ENCODE data around the gene GRPEL2. TPM values are rescaled to one million over a fixed set of nuclear protein-coding genes. Genes with fewer than 3 reads are reported as not detected.
A peak's percentile ranks its signal among the peaks of the same experiment; 100 is the strongest.

The GRPEL2 gene
- total RNA-seq, 2 experiments from 2014 or later: 43.8 to 49.4 TPM

DNA sequence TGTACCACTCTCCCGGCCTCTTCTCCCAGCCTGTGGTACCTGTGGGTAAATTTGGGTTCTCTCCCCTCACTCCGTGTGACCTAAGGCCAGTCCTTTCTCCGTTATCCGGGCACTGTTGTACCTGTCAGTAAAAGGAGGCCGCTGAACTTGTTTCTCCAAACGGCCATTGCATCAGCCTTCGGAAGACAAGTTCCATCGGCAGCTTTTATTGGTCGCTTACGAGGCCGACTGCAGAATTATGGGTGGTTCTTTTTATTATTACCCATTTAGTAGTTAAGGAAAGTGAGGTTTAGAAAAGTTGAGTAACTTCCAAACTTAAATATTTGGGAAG, 558 bp downstream of the GRPEL2 start:
- Mint-ChIP-seq H3K4me3 (peak overlapping the region; percentile 81), H3K27me3 (no peaks in the 10 kb centered on the region)
- CTCF ChIA-PET: interaction anchor here (0.6 to 8.4 kb wide), 9 partner anchors 10 to 507 kb away, joined by 3 to 63 read pairs (median 5); partner anchors contain the start of gene PCYOX1L

DNA sequence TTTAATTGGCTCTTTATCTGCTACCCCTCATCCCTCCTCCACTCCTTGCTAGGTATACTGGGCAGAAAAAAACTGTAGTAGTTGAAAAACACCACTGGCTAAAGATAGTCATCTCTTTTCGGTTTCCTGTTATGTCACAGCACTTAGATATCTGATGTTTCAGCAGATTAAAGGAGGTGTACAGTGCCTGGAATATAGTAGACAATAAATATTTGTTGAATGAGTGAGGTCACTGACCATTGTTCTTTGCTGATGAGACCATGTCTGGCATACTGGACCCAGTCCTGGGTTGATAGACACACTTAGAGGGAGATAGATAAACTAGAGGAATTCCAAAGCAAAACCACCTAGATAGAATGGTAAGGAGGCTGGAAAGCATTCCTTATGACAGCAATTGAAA, 3.2 kb downstream of the GRPEL2 start:
- H3K4me3 Mint-ChIP-seq: peak overlapping the region; percentile 81
- no peak for DNase-seq
- ChIA-PET CTCF (interaction anchor here (1.0 to 8.4 kb wide), 3 partner anchors 9 to 18 kb away, joined by 5 to 63 read pairs (median 6); partner anchors contain the start of gene PCYOX1L), POLR2A (interaction anchor here (1.0 to 10.8 kb wide), 4 partner anchors 8 to 203 kb away, joined by 3 to 445 read pairs (median 5); partner anchors contain the start of genes CSNK1A1 and PCYOX1L)
- peaks cover 78% of the 10 kb centered on the region for H3K36me3 Mint-ChIP-seq (ENCODE audit: low read depth)
- H3K4me1 Mint-ChIP-seq: peaks cover 75% of the 10 kb centered on the region
- H3K27me3 Mint-ChIP-seq: no peaks in the 10 kb centered on the region
- H3K9me3 Mint-ChIP-seq: no peaks in the 10 kb centered on the region
- peak overlapping the region; percentile 87 for H3K27ac Mint-ChIP-seq

More for the DNA sequence above, 558 bp downstream of the GRPEL2 start:
- peaks cover 54% of the 10 kb centered on the region for H3K36me3 Mint-ChIP-seq (ENCODE audit: low read depth)
- H3K9me3 Mint-ChIP-seq: no peaks in the 10 kb centered on the region
- POLR2A ChIA-PET: interaction anchor here (0.7 to 10.8 kb wide), 13 partner anchors 10 to 519 kb away, joined by 3 to 445 read pairs (median 9); partner anchors contain the start of genes ADRB2, CSNK1A1, PCYOX1L and PPARGC1B
- peaks cover 53% of the 10 kb centered on the region for H3K4me1 Mint-ChIP-seq
- H3K27ac Mint-ChIP-seq: peak overlapping the region; percentile 87
- DNase-seq: peak; percentile 33

DNA sequence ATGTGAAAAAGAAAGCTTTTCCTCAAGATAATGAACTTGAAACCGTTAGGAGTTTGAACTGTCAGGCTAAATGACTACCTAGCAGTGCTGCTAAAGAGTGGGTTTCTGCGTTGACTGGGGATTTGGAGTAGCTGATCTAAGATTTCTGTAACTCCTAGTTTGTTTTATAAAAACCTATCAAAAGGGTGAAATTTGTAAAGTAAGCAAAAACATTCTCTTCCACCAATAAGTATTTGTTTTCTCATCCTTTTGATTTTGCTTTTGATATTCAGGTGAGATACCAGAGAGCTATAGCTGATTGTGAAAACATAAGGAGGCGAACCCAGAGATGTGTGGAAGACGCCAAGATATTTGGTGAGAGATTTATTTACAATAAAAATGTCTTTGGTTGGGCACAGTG, 4.1 kb downstream of the GRPEL2 start:
- CTCF ChIA-PET: interaction anchor here (1.0 to 8.4 kb wide), 3 partner anchors 8 to 17 kb away, joined by 5 to 63 read pairs (median 6); partner anchors contain the start of gene PCYOX1L
- Mint-ChIP-seq H3K4me1 (peaks cover 74% of the 10 kb centered on the region), H3K9me3 (no peaks in the 10 kb centered on the region), H3K36me3 (ENCODE audit: low read depth) (peaks cover 84% of the 10 kb centered on the region), H3K27ac (peak overlapping the region; percentile 87), H3K4me3 (peak overlapping the region; percentile 81), H3K27me3 (no peaks in the 10 kb centered on the region)
- POLR2A ChIA-PET: interaction anchor here (1.0 to 10.8 kb wide), 4 partner anchors 8 to 202 kb away, joined by 3 to 445 read pairs (median 5); partner anchors contain the start of genes CSNK1A1 and PCYOX1L
- DNase-seq: no peak

DNA sequence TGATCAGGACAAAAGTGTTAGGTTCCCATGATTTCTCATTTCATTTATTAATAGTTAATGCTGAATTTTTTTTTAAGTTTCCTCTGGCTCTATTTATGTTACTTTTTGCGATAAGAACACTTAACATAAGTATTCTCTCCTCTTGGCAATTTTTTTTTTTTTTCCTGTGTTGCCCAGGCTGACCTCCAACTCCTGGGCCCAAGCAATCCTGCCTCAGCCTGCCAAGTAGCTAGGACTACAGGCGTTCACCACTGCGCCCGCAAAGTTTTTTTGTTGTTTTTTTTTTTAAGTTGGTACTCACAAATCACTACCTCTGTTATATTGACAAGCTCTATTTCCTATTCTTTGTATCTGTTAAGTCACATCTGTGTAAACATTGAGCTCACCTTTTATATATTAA, 6.9 kb downstream of the GRPEL2 start:
- Mint-ChIP-seq H3K27ac (no peak overlapping the region), H3K4me1 (peaks cover 88% of the 10 kb centered on the region), H3K4me3 (no peak overlapping the region), H3K27me3 (no peaks in the 10 kb centered on the region), H3K9me3 (no peaks in the 10 kb centered on the region), H3K36me3 (ENCODE audit: low read depth) (peaks cover 89% of the 10 kb centered on the region)
- CTCF ChIA-PET: interaction anchor here (3.5 kb wide), 1 partner anchor 15 kb away, joined by 15 read pairs; no protein-coding TSS in a partner anchor
- no peak for DNase-seq
- POLR2A ChIA-PET: interaction anchor here (1.9 to 9.7 kb wide), 2 partner anchors 7 to 15 kb away, joined by 6 to 445 read pairs; partner anchors contain the start of gene GRPEL2

DNA sequence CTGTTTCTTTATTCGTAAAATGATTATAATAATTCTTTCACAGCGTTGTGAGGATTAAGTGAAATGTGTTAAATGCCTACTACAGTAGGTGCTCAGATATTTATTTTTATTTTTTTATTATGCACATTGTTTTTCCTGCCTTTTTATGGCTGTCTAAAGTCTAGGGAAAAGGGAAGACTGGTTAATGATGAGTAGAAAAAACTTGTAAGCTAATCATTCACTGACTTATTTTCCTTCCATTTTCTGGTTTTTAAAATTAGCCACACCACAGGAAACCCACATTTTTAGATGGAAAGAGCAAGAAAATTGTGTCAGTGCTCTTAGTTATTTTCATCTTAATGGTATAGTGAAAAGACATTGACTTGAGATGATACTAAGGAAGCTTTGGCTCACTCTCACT, 8.6 kb downstream of the GRPEL2 start:
- Mint-ChIP-seq H3K4me3 (no peak overlapping the region), H3K27me3 (no peaks in the 10 kb centered on the region), H3K4me1 (peaks cover 83% of the 10 kb centered on the region), H3K36me3 (ENCODE audit: low read depth) (peaks cover 76% of the 10 kb centered on the region), H3K9me3 (no peaks in the 10 kb centered on the region), H3K27ac (peak overlapping the region; percentile 38)
- ChIA-PET CTCF (interaction anchor here (1.4 to 3.5 kb wide), 2 partner anchors 9 to 14 kb away, joined by 6 to 15 read pairs; partner anchors contain the start of gene GRPEL2), POLR2A (interaction anchor here (1.4 to 9.7 kb wide), 2 partner anchors 9 to 198 kb away, joined by 6 to 445 read pairs; partner anchors contain the start of genes CSNK1A1 and GRPEL2)
- DNase-seq: no peak

DNA sequence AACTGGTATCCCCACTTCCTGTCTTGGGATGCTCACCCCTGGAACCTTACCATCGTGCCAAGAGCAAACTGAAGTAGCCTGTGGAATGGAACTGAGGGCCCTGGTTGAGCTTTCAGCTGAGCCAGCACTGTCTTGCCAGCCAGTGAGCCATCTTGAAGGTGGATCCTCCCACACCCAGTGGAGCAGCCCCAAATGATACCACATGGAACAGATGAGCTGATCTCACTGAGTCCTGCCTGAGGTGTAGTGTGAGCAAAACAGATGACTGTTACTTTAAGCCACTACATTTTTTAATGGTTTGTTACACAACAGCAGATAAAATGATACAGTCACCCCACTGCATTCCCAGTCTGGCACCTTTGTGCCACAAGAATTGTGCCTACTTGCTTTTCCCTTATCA, 10.4 kb downstream of the GRPEL2 start:
- Mint-ChIP-seq H3K4me3 (no peak overlapping the region), H3K27me3 (no peaks in the 10 kb centered on the region), H3K9me3 (no peaks in the 10 kb centered on the region), H3K36me3 (ENCODE audit: low read depth) (peaks cover 71% of the 10 kb centered on the region), H3K4me1 (peaks cover 84% of the 10 kb centered on the region), H3K27ac (peak overlapping the region; percentile 78)
- POLR2A ChIA-PET: interaction anchor here (0.7 to 9.7 kb wide), 7 partner anchors 11 to 377 kb away, joined by 3 to 445 read pairs (median 4); partner anchors contain the start of genes ARHGEF37, CSNK1A1 and GRPEL2
- DNase-seq: peak; percentile 36
- CTCF ChIA-PET: interaction anchor here (0.8 to 4.2 kb wide), 4 partner anchors 10 to 38 kb away, joined by 3 to 44 read pairs (median 10); partner anchors contain the start of gene GRPEL2

DNA sequence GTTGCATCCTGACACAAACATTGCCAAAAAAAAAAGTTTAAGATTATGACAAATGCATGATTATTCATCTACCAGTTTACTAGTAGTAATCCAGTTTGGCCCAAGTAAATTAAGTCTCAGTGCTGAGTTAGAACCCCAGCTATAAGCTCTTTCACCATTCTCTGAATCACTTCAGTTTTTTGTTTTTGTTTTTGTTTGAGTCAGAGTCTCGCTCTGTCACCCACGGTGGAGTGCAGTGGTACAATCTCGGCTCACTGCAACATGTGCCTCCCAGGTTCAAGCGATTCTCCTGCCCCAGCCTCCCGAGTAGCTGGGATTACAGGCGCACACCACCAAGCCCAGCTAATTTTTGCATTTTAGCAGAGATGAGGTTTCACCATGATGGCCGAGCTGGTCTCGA, 11.1 kb downstream of the GRPEL2 start:
- Mint-ChIP-seq H3K36me3 (ENCODE audit: low read depth) (peaks cover 66% of the 10 kb centered on the region), H3K4me3 (peak overlapping the region; percentile 49)

DNA sequence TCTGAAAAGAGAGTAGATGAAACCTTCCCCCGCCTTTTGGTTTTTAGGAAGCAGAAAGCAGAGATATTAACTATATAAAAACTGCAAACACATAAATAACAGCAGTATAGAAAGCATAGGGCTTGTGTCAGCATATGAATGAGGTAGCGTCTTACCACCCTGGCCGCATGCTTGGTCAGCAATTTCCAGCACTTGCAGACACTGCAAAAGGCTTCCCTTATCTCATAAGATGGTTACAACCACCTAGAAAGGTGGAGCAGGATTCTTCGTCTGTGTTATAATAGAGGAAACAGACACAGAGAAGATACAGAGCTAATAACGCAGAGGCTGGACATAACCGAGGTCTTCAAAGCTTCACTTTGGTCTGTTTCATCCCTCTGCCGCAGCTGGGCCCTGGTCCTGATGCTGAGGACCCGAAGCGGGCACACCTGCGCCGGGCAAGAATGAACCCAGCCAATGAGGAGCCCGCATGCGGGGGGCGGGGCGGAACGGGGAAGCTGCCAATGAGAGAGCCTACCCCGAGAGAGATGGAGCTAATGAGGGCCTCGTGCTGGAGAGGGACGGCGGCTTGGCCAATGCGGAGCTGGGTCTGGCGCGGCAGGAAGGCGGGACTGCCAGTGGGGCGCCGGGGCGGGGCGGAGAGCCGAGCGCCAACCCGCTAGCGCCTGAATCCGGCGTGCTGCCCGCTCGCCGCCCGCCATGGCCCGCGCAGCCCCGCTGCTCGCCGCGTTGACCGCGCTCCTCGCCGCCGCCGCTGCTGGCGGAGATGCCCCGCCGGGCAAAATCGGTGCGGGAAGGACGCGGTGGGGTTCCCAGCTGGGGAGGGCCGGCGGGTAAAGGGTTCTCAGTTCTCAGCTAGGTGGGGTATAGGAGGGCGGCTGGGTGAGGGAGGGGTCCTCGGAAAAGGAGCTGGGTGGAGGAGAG, 12.3 kb downstream of the GRPEL2 start, which contains the start of gene PCYOX1L:
Gene PCYOX1L (plus strand): TSS at position 677 of the 924 bp plus-strand sequence. CDS start 23 bp downstream, at position 700.
- CTCF ChIA-PET: interaction anchor here (0.7 to 4.2 kb wide), 15 partner anchors 8 to 265 kb away, joined by 3 to 44 read pairs (median 5); partner anchors contain the start of genes CSNK1A1 and GRPEL2
- DNase-seq: peak; percentile 94
- H3K27ac Mint-ChIP-seq: peak within 1 kb of the TSS; percentile 85
- H3K9me3 Mint-ChIP-seq: no peaks in the 10 kb centered on the region
- POLR2A ChIA-PET: interaction anchor here (0.7 to 9.7 kb wide), 15 partner anchors 9 to 643 kb away, joined by 3 to 445 read pairs (median 5); partner anchors contain the start of genes CSNK1A1, GRPEL2, HMGXB3 and TIGD6
- H3K27me3 Mint-ChIP-seq: no peaks in the 10 kb centered on the region
- peaks cover 54% of the 10 kb centered on the region for H3K36me3 Mint-ChIP-seq (ENCODE audit: low read depth)
- peaks cover 71% of the 10 kb centered on the region for H3K4me1 Mint-ChIP-seq
- peak within 1 kb of the TSS; percentile 92 for H3K4me3 Mint-ChIP-seq

More for the DNA sequence above, 11.1 kb downstream of the GRPEL2 start:
- ChIA-PET CTCF (interaction anchor here (0.8 to 4.2 kb wide), 4 partner anchors 11 to 39 kb away, joined by 3 to 44 read pairs (median 10); partner anchors contain the start of gene GRPEL2), POLR2A (interaction anchor here (0.9 to 9.7 kb wide), 8 partner anchors 11 to 376 kb away, joined by 3 to 445 read pairs (median 7); partner anchors contain the start of genes ARHGEF37, CSNK1A1 and GRPEL2)
- Mint-ChIP-seq H3K4me1 (peaks cover 83% of the 10 kb centered on the region), H3K27me3 (no peaks in the 10 kb centered on the region), H3K9me3 (no peaks in the 10 kb centered on the region), H3K27ac (peak overlapping the region; percentile 78)
- DNase-seq: peak; percentile 42

DNA sequence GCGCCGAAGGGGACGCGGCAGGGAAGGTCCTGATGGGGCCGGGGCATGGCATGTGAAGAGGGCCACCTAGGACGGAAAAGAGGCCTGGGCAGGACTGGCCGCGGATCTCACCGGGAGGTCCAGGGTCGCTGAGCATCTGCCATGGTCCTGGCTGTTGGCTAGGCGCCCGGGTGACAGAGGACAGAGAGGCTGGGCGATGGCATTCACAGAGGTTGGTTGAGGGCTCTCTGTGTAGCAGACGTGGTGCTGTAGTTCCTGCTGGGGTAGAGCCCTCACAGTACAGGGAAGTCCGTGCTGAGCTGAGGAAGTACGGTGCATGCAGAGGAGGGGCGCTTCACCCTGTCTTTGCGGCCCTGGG, 13.0 kb downstream of the GRPEL2 start:
- H3K36me3 Mint-ChIP-seq (ENCODE audit: low read depth): peaks cover 55% of the 10 kb centered on the region
- no peaks in the 10 kb centered on the region for H3K9me3 Mint-ChIP-seq
- ChIA-PET CTCF (interaction anchor here (0.7 to 4.2 kb wide), 15 partner anchors 8 to 264 kb away, joined by 3 to 44 read pairs (median 5); partner anchors contain the start of genes CSNK1A1 and GRPEL2), POLR2A (interaction anchor here (0.9 to 9.7 kb wide), 14 partner anchors 8 to 642 kb away, joined by 3 to 445 read pairs (median 5); partner anchors contain the start of genes CSNK1A1, GRPEL2, HMGXB3 and TIGD6)
- H3K4me1 Mint-ChIP-seq: peaks cover 70% of the 10 kb centered on the region
- H3K27me3 Mint-ChIP-seq: no peaks in the 10 kb centered on the region
- peak; percentile 40 for DNase-seq
- H3K4me3 Mint-ChIP-seq: peak overlapping the region; percentile 92
- H3K27ac Mint-ChIP-seq: peak overlapping the region; percentile 85

DNA sequence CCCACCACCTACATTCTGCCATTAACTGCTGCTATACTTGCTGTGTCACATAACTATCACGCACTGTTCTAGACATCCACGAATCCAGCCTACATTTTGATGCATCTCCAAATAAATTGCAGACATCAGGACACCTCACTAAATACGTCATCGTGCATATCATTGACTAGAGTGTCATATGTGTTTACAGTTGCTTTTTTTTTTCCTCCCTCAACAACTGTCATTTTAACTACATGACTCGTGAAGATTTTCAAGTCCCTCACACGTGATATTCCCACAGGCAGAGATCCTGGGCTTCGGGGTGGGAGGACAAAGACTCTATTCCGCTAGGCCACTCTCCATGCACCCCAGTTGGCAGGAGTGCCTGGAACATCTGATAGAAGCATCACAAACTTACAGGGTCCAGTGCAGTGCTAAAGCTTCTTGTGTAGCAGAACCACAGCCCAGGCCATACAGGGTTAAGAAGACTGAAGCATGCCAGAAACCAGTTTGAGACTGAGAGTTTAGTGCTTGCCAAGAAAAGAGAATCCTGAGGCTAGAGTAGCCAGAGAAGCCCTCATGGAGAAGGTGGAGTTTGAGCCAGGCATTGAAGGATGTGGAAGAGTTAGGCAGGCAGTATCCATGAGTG, 13.7 kb downstream of the GRPEL2 start:
- Mint-ChIP-seq H3K27ac (peak overlapping the region; percentile 85), H3K36me3 (ENCODE audit: low read depth) (peaks cover 50% of the 10 kb centered on the region), H3K4me1 (peaks cover 65% of the 10 kb centered on the region), H3K4me3 (peak overlapping the region; percentile 92), H3K9me3 (no peaks in the 10 kb centered on the region), H3K27me3 (no peaks in the 10 kb centered on the region)
- CTCF ChIA-PET: interaction anchor here (1.6 to 4.2 kb wide), 6 partner anchors 9 to 192 kb away, joined by 7 to 44 read pairs (median 14); partner anchors contain the start of genes CSNK1A1 and GRPEL2
- POLR2A ChIA-PET: interaction anchor here (0.9 to 9.7 kb wide), 8 partner anchors 9 to 641 kb away, joined by 3 to 445 read pairs (median 6); partner anchors contain the start of genes CSNK1A1, GRPEL2, HMGXB3 and TIGD6
- DNase-seq: no peak

DNA sequence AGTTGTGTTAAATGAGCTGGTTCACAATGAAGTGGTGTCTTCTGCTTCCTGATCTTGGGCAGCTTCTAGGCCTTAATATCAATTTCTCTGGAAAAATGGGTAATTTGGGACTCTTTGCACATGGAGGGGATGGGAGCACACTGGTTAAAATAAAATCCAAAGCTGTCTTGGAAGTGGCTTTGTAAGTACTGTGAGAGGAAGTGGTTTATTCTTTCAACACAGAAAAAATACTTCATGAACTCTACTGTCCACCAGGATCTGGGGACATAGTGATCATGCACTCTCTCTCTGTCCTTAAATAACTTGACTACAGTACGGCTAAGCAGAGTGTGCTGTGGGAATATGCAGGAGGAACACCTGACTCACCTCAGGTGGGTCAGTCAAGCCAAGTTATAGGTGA, 15.0 kb downstream of the GRPEL2 start:
- ChIA-PET CTCF (interaction anchor here (0.8 to 18.0 kb wide), 6 partner anchors 9 to 205 kb away, joined by 3 to 278 read pairs (median 7); no protein-coding TSS in a partner anchor), POLR2A (interaction anchor here (0.7 to 9.7 kb wide), 5 partner anchors 9 to 191 kb away, joined by 3 to 445 read pairs (median 6); partner anchors contain the start of genes CSNK1A1 and GRPEL2)
- H3K4me1 Mint-ChIP-seq: peaks cover 53% of the 10 kb centered on the region
- no peaks in the 10 kb centered on the region for H3K27me3 Mint-ChIP-seq
- DNase-seq: no peak
- no peaks in the 10 kb centered on the region for H3K9me3 Mint-ChIP-seq
- peak overlapping the region; percentile 75 for H3K27ac Mint-ChIP-seq
- H3K4me3 Mint-ChIP-seq: peak overlapping the region; percentile 7
- peaks cover 46% of the 10 kb centered on the region for H3K36me3 Mint-ChIP-seq (ENCODE audit: low read depth)
